Measurements from ENCODE around the gene OR10J4.
A peak's percentile ranks its signal among the peaks of the same experiment; 100 is the strongest.

OR10J4 gene

DNA sequence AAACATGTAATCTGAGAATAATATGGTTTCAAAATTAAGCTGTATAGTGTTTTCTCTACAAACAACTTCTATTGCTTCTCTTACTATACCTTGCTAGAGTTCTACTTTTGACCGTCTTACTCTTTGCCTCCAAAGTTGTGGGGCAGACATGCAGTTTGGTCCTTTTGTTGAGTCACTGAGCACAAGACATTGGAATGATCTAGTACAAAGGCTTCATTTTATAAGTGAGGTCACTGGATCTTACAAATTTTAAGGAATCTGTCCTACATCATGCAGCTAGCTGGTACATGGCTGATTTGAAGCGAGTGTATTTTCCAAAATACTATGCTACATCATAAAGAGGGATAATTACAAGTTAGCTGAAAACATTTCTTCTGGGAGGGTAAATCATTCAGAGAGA is 36.3 kb downstream of the OR10J4 start:
- Histone ChIP-seq H2BK15ac (replicated peaks; ENCODE audit: low read depth) (no peak overlapping the region), H2BK120ac (ENCODE audit: low read depth, low read length) (no peak overlapping the region), H4K5ac (ENCODE audit: low read length) (no peak overlapping the region), H3K4me1 (ENCODE audit: control insufficient read depth, low read depth, low read length) (no peaks in the 10 kb centered on the region), H3K23ac (ENCODE audit: low read length) (no peak overlapping the region), H3K79me1 (ENCODE audit: low read length) (no peaks in the 10 kb centered on the region), H2BK5ac (ENCODE audit: low read length) (no peak overlapping the region), H3K27me3 (ENCODE audit: insufficient read depth, low read length, poor library complexity) (no peaks in the 10 kb centered on the region), H3K79me2 (ENCODE audit: control insufficient read depth, insufficient read depth, low read length) (no peaks in the 10 kb centered on the region), H2AK5ac (ENCODE audit: low read length) (no peak overlapping the region), H3K56ac (ENCODE audit: low read length) (no peak overlapping the region), H3K4me3 (ENCODE audit: low read length) (no peak overlapping the region), H3K4me2 (ENCODE audit: low read length) (no peak overlapping the region), H3K27ac (ENCODE audit: low read depth, low read length) (no peak overlapping the region), H3K9ac (ENCODE audit: low read length) (no peak overlapping the region), H4K8ac (ENCODE audit: low read depth, low read length) (no peak overlapping the region), H3K4ac (ENCODE audit: low read depth, low read length) (no peak overlapping the region), H3K18ac (ENCODE audit: low read length) (no peak overlapping the region), H3K36me3 (ENCODE audit: control insufficient read depth, insufficient read depth, low read length) (no peaks in the 10 kb centered on the region)
- whole genome bisulfite sequencing (ENCODE audit: extremely low coverage, insufficient coverage, low lambda C conversion rate): no CpG with 5 or more reads among the region's 2 CpGs
- DNase-seq: no peak

DNA sequence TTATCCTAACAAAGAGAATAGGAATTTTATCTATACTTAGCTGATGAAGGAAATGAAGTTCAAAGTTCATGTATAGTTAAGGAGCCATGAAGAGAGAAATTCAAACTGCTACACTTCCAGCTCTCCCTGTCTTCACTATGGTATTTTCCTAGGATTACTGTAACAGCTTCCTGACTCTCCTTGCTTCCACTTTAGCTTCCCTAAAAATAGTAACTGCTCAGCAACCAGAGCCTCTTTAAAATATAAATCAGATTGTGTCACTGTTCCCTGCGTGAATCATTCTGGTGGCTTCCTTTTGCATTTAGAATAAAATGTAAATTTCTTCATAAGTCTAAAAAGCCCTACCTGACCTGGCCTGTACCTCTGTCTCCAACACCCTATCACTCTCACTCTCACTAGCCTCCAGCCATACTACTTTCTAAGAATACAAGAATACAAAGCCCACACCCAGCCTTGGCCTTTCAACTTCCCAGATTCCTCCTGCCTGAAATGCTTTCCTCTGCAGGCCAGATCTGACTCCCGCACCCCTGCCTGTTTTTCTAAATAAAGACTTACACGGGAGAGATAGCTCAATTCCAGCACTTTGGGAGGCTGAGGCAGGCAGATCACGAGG is 38.0 kb downstream of the OR10J4 start:
- WGBS (ENCODE audit: extremely low coverage, insufficient coverage, low lambda C conversion rate): no CpG with 5 or more reads among the region's 4 CpGs
- H3K23ac ChIP-seq (ENCODE audit: low read length): no peak overlapping the region
- peak; percentile 24 for DNase-seq
- no peak overlapping the region for H3K4ac ChIP-seq (ENCODE audit: low read depth, low read length)
- H2BK15ac ChIP-seq (replicated peaks; ENCODE audit: low read depth): no peak overlapping the region
- H3K4me2 ChIP-seq (ENCODE audit: low read length): no peak overlapping the region
- no peak overlapping the region for H3K4me3 ChIP-seq (ENCODE audit: low read length)
- no peak overlapping the region for H3K18ac ChIP-seq (ENCODE audit: low read length)
- no peaks in the 10 kb centered on the region for H3K27me3 ChIP-seq (ENCODE audit: insufficient read depth, low read length, poor library complexity)
- no peak overlapping the region for H3K56ac ChIP-seq (ENCODE audit: low read length)
- no peaks in the 10 kb centered on the region for H3K79me1 ChIP-seq (ENCODE audit: low read length)
- no peaks in the 10 kb centered on the region for H3K79me2 ChIP-seq (ENCODE audit: control insufficient read depth, insufficient read depth, low read length)
- no peak overlapping the region for H2AK5ac ChIP-seq (ENCODE audit: low read length)
- H4K8ac ChIP-seq (ENCODE audit: low read depth, low read length): no peak overlapping the region
- no peak overlapping the region for H4K5ac ChIP-seq (ENCODE audit: low read length)
- H3K36me3 ChIP-seq (ENCODE audit: control insufficient read depth, insufficient read depth, low read length): no peaks in the 10 kb centered on the region
- no peak overlapping the region for H2BK5ac ChIP-seq (ENCODE audit: low read length)
- no peak overlapping the region for H2BK120ac ChIP-seq (ENCODE audit: low read depth, low read length)
- H3K9ac ChIP-seq (ENCODE audit: low read length): no peak overlapping the region
- no peaks in the 10 kb centered on the region for H3K4me1 ChIP-seq (ENCODE audit: control insufficient read depth, low read depth, low read length)
- no peak overlapping the region for H3K27ac ChIP-seq (ENCODE audit: low read depth, low read length)

DNA sequence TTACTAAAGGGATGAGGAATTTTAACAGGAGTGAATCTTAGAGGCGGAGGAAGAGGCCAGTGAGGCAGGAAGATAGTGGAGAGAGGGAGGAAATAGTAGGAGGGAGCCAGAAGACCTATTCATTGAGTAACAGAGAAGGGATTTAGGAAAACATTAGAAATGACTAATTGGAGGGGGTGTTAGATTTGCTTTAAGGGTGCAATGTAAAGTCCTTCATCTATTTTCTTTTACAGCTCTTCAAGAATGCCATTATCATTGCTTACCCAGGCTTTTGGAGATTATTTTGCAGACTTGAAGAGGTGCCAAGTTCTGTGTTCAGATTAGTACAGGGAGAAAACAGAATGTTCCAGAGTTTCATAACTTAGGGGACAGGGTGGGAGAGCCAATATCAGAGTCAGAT is 41.3 kb downstream of the OR10J4 start:
- Histone ChIP-seq H3K18ac (ENCODE audit: low read length) (no peak overlapping the region), H3K9ac (ENCODE audit: low read length) (no peak overlapping the region), H3K79me1 (ENCODE audit: low read length) (no peaks in the 10 kb centered on the region), H4K8ac (ENCODE audit: low read depth, low read length) (no peak overlapping the region), H3K4ac (ENCODE audit: low read depth, low read length) (no peak overlapping the region), H3K36me3 (ENCODE audit: control insufficient read depth, insufficient read depth, low read length) (no peaks in the 10 kb centered on the region), H2AK5ac (ENCODE audit: low read length) (no peak overlapping the region), H3K4me3 (ENCODE audit: low read length) (no peak overlapping the region), H3K4me1 (ENCODE audit: control insufficient read depth, low read depth, low read length) (no peaks in the 10 kb centered on the region), H2BK15ac (replicated peaks; ENCODE audit: low read depth) (no peak overlapping the region), H3K79me2 (ENCODE audit: control insufficient read depth, insufficient read depth, low read length) (no peaks in the 10 kb centered on the region), H2BK5ac (ENCODE audit: low read length) (no peak overlapping the region), H4K5ac (ENCODE audit: low read length) (no peak overlapping the region), H3K4me2 (ENCODE audit: low read length) (no peak overlapping the region), H3K56ac (ENCODE audit: low read length) (no peak overlapping the region), H3K27me3 (ENCODE audit: insufficient read depth, low read length, poor library complexity) (no peaks in the 10 kb centered on the region), H2BK120ac (ENCODE audit: low read depth, low read length) (no peak overlapping the region), H3K23ac (ENCODE audit: low read length) (no peak overlapping the region), H3K27ac (ENCODE audit: low read depth, low read length) (no peak overlapping the region)
- WGBS (ENCODE audit: extremely low coverage, insufficient coverage, low lambda C conversion rate): no CpG with 5 or more reads among the region's 1 CpG
- DNase-seq: no peak

DNA sequence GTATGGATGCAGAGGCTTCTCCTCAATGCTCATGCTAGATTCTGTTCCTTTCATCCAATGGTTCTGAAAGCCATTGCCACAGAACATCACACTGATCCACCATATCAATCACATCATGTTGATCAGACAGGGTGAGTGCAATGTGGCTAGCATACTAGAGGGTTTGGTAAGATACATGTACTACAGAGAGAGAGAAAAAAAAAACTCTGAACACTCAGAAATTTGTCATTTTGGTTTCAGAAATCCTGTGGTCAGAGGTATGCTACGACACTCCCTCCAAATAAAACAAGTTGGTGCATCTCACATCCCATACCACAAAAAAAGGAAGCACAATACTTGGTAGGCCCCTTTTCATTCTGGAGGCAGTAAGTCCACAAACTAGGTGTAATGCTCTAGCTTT is 42.9 kb downstream of the OR10J4 start:
- no peak overlapping the region for H2BK15ac ChIP-seq (replicated peaks; ENCODE audit: low read depth)
- H3K56ac ChIP-seq (ENCODE audit: low read length): no peak overlapping the region
- no peaks in the 10 kb centered on the region for H3K27me3 ChIP-seq (ENCODE audit: insufficient read depth, low read length, poor library complexity)
- no peaks in the 10 kb centered on the region for H3K4me1 ChIP-seq (ENCODE audit: control insufficient read depth, low read depth, low read length)
- no peak overlapping the region for H3K4me3 ChIP-seq (ENCODE audit: low read length)
- H3K9ac ChIP-seq (ENCODE audit: low read length): no peak overlapping the region
- no peak overlapping the region for H2AK5ac ChIP-seq (ENCODE audit: low read length)
- H3K36me3 ChIP-seq (ENCODE audit: control insufficient read depth, insufficient read depth, low read length): no peaks in the 10 kb centered on the region
- H2BK5ac ChIP-seq (ENCODE audit: low read length): no peak overlapping the region
- no peaks in the 10 kb centered on the region for H3K79me2 ChIP-seq (ENCODE audit: control insufficient read depth, insufficient read depth, low read length)
- no peak overlapping the region for H3K18ac ChIP-seq (ENCODE audit: low read length)
- H4K8ac ChIP-seq (ENCODE audit: low read depth, low read length): no peak overlapping the region
- H3K23ac ChIP-seq (ENCODE audit: low read length): no peak overlapping the region
- no peak overlapping the region for H4K5ac ChIP-seq (ENCODE audit: low read length)
- no peak for DNase-seq
- H3K4ac ChIP-seq (ENCODE audit: low read depth, low read length): no peak overlapping the region
- WGBS (ENCODE audit: extremely low coverage, insufficient coverage, low lambda C conversion rate): no CpG with 5 or more reads among the region's 1 CpG
- H3K79me1 ChIP-seq (ENCODE audit: low read length): no peaks in the 10 kb centered on the region
- H2BK120ac ChIP-seq (ENCODE audit: low read depth, low read length): no peak overlapping the region
- H3K4me2 ChIP-seq (ENCODE audit: low read length): no peak overlapping the region
- no peak overlapping the region for H3K27ac ChIP-seq (ENCODE audit: low read depth, low read length)
